Suppressor macrophage treated with lipopolysaccharide for 1 hour (primary cell): ENCODE data around the gene ERCC8.
"Not testable (repeated sequence)": the region's sequence is repeated elsewhere in the genome, so short reads cannot be mapped to it uniquely, and the experiment has no call there.

ENCODE experiments used
- DNase-seq, 3 donors: peaks; one replicate each; pipeline ENCODE4 v3.0.0-alpha.2; 2020 to 2022

ERCC8 gene

GRCh38 chr5:60944904-60945812 lies at the start of gene ERCC8, which contains the start of gene NDUFAF2:
Gene ERCC8 (minus strand): TSS chr5:60945070. CDS start chr5:60945008, 62 bp downstream.
Gene NDUFAF2 (plus strand): TSS chr5:60945205. CDS start chr5:60945256, 51 bp downstream.
- DNase-seq = peak; percentile 93 to 94 (median 94)

GRCh38 chr5:60993875-60994571 lies 49.2 kb upstream of the ERCC8 start:
- DNase-seq = no peak

GRCh38 chr5:60993425-60993824 lies 48.6 kb upstream of the ERCC8 start:
- DNase-seq = no peak

- no peak for DNase-seq
These were observed 48.0 kb upstream of the ERCC8 start for GRCh38 chr5:60992871-60993270.

- no peak for DNase-seq
These were observed 44.9 kb upstream of the ERCC8 start for GRCh38 chr5:60989790-60990189.

GRCh38 chr5:60982127-60982526 lies 37.3 kb upstream of the ERCC8 start:
- not testable (repeated sequence) for DNase-seq

GRCh38 chr5:60980511-60980910 lies 35.6 kb upstream of the ERCC8 start:
- DNase-seq = peak in 2 of 3 donors; percentile 14 to 23

- DNase-seq = no peak
These were observed 34.1 kb upstream of the ERCC8 start for GRCh38 chr5:60978968-60979367.

- no peak for DNase-seq
These were observed 33.3 kb upstream of the ERCC8 start for GRCh38 chr5:60977956-60978737.

- peak; percentile 33 to 42 (median 34) for DNase-seq
These were observed 27.4 kb upstream of the ERCC8 start for GRCh38 chr5:60972231-60972630.

- peak in 2 of 3 donors; percentile 9 to 35 for DNase-seq
These were observed 16.8 kb upstream of the ERCC8 start for GRCh38 chr5:60961685-60962084.

GRCh38 chr5:60960591-60960990 lies 15.7 kb upstream of the ERCC8 start:
- DNase-seq = peak; percentile 23 to 50 (median 38)

- DNase-seq = peak; percentile 13 to 60 (median 59)
These were observed 14.3 kb upstream of the ERCC8 start for GRCh38 chr5:60959156-60959555.

GRCh38 chr5:60958712-60959111 lies 13.8 kb upstream of the ERCC8 start:
- DNase-seq = no peak

GRCh38 chr5:60958088-60958487 lies 13.2 kb upstream of the ERCC8 start:
- DNase-seq = no peak

- no peak for DNase-seq
These were observed 10.4 kb upstream of the ERCC8 start for GRCh38 chr5:60955239-60955638.

- DNase-seq = no peak
These were observed 3.9 kb upstream of the ERCC8 start for GRCh38 chr5:60948738-60949137.

GRCh38 chr5:60945813-60946187 lies 930 bp upstream of the ERCC8 start:
- DNase-seq = peak in 1 of 3 donors; percentile 27

- DNase-seq = peak; percentile 54 to 82 (median 81)
These were observed 1.2 kb downstream of the ERCC8 start for GRCh38 chr5:60943624-60944023.

GRCh38 chr5:60929024-60929423 lies 15.8 kb downstream of the ERCC8 start:
- DNase-seq = peak in 2 of 3 donors; percentile 28 to 39

- no peak for DNase-seq
These were observed 17.4 kb downstream of the ERCC8 start for GRCh38 chr5:60927450-60927849.

GRCh38 chr5:60918466-60918865 lies 26.4 kb downstream of the ERCC8 start:
- no peak for DNase-seq

GRCh38 chr5:60916646-60917045 lies 28.2 kb downstream of the ERCC8 start:
- DNase-seq = peak in 1 of 3 donors; percentile 7
